Mammary epithelial cell (primary cell): ENCODE data around the gene CCDC184.

Experiments
- CTCF ChIP-seq, 2 donors: IDR thresholded peaks in 1 of 2; conservative IDR thresholded peaks in 1 of 2; 2 replicates each; pipeline ENCODE4 v1.5.1; 2011 to 2012; ENCODE audit warnings: inconsistent platforms in 2 of 2, low read length in 2 of 2, mild to moderate bottlenecking in 2 of 2, control low read depth in 1 of 2, low read depth in 1 of 2; ENCODE audit not compliant: insufficient read depth in 1 of 2; ENCODE audit errors: extremely low read depth in 1 of 2
- EZH2 ChIP-seq: IDR thresholded peaks from 2 replicates; pipeline ENCODE4 v1.6.1; 2012; ENCODE audit warnings: low read length, inconsistent platforms, borderline replicate concordance

- no peak for TF ChIP-seq CTCF (conservative IDR thresholded peaks at IDR 0.05 in 1 of 2, IDR thresholded peaks at IDR 0.05 in 1 of 2; ENCODE audit: extremely low read depth in 1 of 2, insufficient read depth in 1 of 2, low read depth in 1 of 2, low read length in 2 of 2)
- TF ChIP-seq EZH2: no peak
Observed at GRCh38 chr12:48197971-48198671, 14.7 kb downstream of the CCDC184 start.
